NCI-H1436 (cell line): ENCODE results near the gene VWA8.

Experiments
- DNase-seq: peaks from one replicate; lab custom pipeline; 2025; lab: John Stamatoyannopoulos, UW

The VWA8 gene

DNA sequence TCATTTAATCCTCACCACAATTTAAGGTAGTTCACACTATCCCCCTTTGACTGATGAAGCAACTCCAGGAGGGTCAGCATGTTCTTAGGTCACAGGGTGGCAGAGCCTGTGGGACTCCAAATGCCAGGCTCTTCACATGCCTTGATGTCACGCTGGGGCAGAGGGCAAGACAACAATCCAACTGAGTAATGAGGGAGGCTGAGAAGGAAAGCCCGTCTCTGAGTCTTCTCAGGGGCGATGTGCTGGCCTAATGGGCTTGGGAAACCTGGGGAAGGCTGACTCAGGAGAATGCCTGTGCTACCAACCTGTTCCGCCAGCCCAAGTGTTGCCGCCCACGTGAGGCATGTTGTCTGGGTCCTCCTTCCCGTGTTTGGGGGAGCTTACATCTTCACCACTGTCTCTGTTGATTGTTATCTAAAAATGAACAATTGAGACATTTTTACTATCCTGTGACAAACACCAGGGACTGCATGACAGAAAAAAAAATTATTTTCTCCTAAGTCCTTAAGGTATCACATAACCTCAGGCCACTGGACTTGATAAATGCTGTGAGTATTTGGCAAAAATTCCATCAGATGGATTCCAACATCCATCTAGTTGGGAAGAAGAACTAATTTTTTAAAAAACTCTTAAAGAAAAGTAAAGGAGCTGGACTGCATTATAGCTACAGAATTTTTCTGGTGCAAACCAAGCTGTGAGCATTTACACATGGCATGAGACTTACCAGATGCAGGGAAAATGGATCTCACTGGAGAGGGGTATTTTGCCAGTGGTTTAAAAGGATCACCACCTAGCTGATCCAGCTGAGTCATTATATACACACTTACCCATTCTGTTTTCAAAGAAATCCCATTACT lies 346.0 kb downstream of the VWA8 start:
- DNase-seq, result no peak

GRCh38 chr13:41613984-41614661 lies 346.8 kb downstream of the VWA8 start:
- no peak for DNase-seq

DNA sequence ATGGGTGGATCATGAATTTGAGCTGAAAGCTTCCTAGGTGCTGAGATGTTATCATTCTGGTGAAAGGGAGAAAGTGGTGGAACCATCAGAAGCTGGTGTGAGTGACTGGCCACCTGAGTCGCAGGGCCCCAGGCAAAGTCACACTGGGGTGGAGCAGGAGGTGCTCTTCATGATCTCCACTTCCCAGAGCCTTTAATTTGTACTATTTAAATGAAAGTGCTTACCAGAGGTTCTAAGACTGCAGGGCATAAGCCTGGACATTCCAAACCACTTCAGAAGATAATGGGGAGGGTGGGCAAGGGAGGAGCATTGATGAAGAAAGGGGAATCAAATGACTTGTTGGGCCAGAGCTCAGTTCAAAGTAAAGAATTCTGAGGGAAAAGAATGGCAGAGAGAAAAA lies 347.4 kb downstream of the VWA8 start:
- no peak for DNase-seq

DNA sequence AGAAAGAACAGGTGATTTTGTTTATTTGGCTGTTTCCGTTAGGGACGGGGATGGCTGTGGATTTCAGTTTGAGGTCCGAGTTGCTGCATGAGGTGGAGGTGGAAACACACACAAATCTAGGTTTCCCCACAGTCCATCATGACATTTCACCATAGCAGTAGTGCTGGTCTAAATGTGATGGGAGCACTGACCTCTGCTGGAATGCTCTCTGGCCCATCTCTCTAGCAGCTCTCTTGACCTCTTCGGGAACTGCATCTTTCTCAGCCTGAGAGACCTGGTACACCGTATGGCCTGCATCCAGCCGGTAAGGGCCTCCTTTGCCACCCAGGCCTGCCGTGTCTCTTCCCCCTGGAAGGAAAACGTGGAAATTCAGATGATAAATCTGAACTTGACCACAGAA lies 349.5 kb downstream of the VWA8 start:
- DNase-seq, result no peak

DNA sequence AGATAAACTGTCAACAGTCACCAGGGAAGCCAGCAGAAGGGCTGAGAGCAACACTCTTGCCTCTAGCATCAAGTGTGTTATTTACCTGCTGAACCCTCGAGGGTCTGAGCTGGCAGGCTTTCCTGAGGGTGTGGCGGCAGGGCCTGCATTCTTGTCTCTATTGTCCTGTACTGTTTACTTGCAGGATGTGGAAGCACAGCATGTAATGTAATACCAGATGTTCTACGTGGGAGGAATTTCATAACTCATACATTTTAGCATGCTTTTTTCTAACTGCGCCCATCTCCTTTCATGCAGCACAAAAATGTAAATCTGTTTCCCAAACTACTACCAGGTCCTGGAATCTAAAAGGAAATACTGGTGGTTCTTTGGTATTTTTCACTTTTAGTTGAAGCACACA lies 350.5 kb downstream of the VWA8 start:
- no peak for DNase-seq

DNA sequence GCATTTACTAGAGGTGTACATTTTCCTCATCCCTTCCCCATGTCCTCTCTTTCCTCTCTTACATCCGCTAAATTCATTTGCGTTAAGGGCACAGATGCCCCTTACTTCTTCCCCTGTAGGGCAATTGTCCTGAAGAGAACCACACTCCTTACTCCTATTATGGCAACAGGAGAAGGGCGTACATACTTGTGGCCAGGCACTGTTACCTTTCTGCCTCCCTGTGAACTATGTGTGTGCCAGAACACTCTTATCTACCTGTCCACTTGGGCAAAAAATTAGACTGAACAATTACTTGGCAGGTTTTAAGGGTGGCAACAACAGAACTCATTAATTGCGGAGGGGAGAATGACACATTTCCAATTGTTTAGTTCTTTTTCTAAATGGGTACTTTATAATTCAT lies 351.1 kb downstream of the VWA8 start:
- DNase-seq, result no peak

- DNase-seq, result no peak
Measured at GRCh38 chr13:41608839-41609177, 352.1 kb downstream of the VWA8 start.

- DNase-seq, result no peak
Measured at GRCh38 chr13:41608111-41608838, 352.6 kb downstream of the VWA8 start.

GRCh38 chr13:41606646-41607045 lies 354.3 kb downstream of the VWA8 start:
- no peak for DNase-seq

- DNase-seq, result no peak
Measured at GRCh38 chr13:41605319-41606285, 355.3 kb downstream of the VWA8 start.

DNA sequence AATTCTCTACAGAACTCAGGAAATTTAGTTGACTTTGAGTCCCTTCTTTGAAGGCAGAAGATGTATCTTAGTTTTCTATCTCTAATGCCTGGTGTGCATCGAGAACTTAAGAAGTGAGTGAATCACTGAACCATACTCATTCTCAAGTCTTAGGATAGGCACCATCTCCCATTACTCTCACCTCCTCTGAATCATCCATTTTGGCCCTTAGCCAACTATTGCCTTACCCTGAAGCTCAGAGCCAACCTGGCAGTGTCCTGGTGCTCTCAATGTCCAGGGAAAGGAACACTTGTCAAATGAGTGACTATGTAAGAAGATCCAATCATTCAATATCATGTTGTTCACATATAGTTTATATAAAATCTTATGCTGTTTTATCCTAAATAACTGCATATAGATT lies 357.0 kb downstream of the VWA8 start:
- DNase-seq, result no peak

GRCh38 chr13:41601718-41602445 lies 359.0 kb downstream of the VWA8 start:
- no peak for DNase-seq

GRCh38 chr13:41599619-41600018 lies 361.3 kb downstream of the VWA8 start:
- DNase-seq, result no peak

DNA sequence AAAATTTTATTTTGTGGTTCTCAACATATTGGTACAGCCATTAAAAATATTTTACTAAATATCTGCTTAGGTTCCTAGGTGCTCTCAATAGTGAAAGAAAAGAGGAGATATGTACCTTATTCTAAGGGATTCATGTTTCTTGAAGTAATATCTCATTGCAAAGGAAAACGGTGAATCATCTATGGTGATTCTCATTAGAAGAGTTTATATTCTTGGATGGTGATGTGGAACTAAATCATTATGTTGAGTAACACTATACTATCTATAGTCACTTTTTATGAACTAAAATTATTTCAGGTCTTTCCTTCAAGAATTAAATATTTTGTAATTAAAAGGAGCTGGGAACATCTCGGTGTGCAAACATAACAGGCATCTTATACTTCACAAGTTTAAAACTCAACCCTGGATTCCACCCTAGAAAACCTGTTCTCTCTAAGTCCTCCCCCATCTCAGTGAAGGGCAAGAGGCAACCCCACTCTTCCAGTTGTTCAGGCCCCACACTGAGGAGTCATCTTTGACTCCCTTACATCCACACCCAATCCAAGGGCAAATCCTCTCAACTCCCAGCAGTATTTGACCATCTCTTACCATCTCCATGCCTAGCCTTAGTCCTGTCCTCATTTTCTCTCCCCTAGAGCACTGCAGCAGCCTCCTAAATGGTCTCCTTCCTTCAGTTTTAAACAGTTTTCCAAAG lies 363.4 kb downstream of the VWA8 start:
- no peak for DNase-seq

DNA sequence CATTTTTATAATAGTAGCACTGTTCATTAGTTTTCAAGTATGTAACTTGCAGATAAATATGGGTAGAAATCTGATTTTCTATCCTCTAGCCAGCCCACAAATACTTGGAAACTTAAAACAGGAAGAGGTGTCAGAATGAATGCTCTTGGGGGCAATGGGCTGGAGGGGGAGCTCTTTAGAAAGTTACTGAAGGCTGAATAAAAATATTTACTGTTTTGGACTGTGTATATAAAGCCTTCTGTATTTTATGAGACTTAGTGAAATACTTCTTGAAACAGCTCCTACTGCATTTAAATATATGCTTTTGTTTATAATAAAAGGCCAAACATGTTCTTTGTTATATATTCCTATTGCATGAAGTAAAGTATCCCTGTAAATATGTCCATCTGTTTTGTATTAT lies 364.7 kb downstream of the VWA8 start:
- no peak for DNase-seq

DNA sequence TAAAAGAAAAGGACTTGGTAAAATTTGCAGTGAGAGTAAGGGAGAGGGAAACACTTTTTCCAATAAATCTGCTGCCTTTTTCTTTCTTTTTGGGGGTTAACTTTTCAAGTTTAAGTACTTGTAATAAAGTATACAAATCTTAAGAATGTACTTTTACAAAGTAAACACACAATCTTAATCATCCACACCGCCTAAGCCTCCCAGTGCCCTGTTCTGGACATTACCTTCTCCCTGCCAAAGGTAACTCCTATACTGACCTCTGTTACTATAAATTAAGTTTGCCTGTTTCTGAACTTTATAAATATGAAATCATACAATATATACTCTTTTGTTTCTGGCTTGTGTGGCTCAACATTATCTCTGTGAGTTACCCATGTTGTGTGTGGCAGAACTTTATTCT lies 365.6 kb downstream of the VWA8 start:
- DNase-seq, result no peak

DNA sequence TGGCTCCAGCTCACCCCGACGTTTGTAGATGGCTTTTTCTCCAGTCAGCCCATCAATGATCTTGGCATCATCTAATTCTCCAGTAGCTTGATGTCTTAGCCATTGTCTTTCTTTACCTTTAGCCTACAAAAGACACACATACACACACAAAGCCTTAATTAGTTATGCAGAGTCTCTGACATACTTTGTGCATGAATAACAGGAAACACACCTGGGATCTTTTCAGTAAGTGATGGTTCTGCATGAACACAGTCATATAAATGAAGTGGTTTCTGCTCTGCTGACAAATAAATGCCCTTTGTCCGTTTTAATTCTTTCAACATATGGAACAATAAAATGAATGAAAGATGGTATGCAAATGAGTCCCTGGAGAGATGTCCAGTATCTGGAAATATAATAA lies 370.3 kb downstream of the VWA8 start:
- DNase-seq, result no peak

GRCh38 chr13:41590122-41590521 lies 370.8 kb downstream of the VWA8 start:
- DNase-seq, result no peak

GRCh38 chr13:41589434-41589833 lies 371.5 kb downstream of the VWA8 start:
- DNase-seq, result no peak

- DNase-seq, result no peak
Measured at GRCh38 chr13:41588899-41589298, 372.0 kb downstream of the VWA8 start.

- no peak for DNase-seq
Measured at GRCh38 chr13:41588448-41588847, 372.5 kb downstream of the VWA8 start.
